ENCODE data around the gene PPFIBP1.

The PPFIBP1 gene

DNA sequence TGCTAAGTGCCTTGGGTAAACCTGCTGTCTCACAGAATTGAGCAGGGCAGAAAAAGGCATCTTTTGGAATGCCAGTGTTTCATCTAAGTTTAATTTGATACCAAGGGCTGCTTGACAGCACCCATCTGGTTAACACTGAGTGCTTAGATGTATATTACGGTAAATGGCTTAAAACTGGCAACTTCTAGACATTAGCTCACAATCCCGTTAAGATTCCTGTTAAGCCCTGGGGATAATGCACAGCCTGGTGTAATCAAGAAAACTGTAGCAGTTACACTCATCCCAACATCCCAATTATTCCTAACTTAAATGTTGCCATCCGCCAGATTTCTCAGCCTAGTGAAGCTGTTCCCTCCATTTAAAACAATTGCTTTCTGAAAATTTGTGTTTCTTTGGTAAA is 29.9 kb downstream of the PPFIBP1 start:
- Histone ChIP-seq H3K27ac (peak overlapping the region; percentile 39 to 64), H3K9me3 (no peaks in the 10 kb centered on the region), H3K4me1 (peaks cover 0 to 81% (median 65%) of the 10 kb centered on the region in 4 donors), H3K4me3 (no peak overlapping the region), H3K36me3 (no peaks in the 10 kb centered on the region), H3K27me3 (no peaks in the 10 kb centered on the region)
- TF ChIP-seq, protein P1, sequence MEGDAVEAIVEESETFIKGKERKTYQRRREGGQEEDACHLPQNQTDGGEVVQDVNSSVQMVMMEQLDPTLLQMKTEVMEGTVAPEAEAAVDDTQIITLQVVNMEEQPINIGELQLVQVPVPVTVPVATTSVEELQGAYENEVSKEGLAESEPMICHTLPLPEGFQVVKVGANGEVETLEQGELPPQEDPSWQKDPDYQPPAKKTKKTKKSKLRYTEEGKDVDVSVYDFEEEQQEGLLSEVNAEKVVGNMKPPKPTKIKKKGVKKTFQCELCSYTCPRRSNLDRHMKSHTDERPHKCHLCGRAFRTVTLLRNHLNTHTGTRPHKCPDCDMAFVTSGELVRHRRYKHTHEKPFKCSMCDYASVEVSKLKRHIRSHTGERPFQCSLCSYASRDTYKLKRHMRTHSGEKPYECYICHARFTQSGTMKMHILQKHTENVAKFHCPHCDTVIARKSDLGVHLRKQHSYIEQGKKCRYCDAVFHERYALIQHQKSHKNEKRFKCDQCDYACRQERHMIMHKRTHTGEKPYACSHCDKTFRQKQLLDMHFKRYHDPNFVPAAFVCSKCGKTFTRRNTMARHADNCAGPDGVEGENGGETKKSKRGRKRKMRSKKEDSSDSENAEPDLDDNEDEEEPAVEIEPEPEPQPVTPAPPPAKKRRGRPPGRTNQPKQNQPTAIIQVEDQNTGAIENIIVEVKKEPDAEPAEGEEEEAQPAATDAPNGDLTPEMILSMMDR (IDR thresholded peaks at IDR 0.05), result no peak
- intact Hi-C loops (cut with DNase I; ENCODE audit: low total_unique reads), result no loop called here
- DNase-seq, result no peak

DNA sequence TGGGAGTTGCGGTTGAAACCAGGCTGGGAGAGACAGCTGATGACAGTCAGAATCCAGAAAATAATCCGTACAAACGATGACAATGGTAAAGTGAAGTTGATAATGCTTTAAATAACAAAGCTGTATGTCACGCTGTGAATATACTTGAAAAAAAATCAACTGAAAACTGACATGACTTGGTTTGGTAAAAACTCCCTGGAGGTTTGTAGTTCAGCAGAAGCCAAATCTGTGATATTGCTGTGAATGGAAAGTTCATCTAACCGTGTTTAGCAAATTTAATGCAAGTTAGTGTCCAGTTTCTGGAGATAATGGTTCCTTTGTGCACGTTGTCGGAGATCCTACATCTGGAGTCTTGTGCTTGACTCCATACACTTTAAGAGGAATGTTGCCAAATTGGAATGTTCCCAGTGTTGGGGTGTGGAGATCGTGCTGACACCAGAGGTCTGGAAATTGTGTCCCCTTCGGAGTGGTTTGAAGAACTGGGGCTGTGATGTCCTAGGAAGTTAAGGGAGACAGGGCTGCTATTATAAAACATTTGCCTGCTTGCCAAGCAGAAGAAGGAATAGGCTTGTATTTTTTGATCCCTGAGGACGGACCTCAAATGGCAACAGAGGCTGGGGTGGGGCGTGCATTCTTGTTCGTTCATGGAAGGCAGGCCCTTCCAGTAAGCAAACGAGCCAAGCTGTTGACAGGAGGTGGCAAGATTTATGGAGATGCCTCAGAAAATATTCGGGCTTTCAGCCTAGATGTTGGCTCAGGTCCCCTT is 30.6 kb downstream of the PPFIBP1 start:
- H3K9me3 ChIP-seq, result no peaks in the 10 kb centered on the region
- intact Hi-C loops (cut with DNase I; ENCODE audit: low total_unique reads), result no loop called here
- peak overlapping the region; percentile 27 to 36 for H3K4me3 ChIP-seq
- peak overlapping the region; percentile 39 to 64 for H3K27ac ChIP-seq
- H3K4me1 ChIP-seq, result peaks cover 0 to 74% (median 61%) of the 10 kb centered on the region in 4 donors
- DNase-seq, result peak; percentile 49 to 74
- TF ChIP-seq, protein P1 (IDR thresholded peaks at IDR 0.05), result no peak
- H3K36me3 ChIP-seq, result no peaks in the 10 kb centered on the region
- H3K27me3 ChIP-seq, result no peaks in the 10 kb centered on the region

DNA sequence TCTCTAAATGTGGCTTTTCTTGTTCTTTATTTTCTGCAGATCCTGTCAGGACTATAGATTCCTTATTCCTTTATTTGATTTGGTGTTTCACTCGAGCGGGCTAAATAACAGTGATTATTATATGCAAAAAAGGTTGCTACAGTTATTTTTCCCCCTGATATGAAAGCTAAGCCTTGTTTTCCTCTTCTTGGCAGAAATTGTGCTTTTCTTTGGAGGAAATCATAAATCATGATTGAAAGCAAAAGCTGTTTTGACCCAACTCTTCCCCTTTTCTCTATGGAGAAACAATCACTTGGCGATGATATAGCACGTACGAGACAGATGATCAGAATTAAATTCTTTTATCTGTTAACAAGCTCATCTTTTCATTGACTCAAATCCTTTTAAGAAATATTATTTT is 31.4 kb downstream of the PPFIBP1 start:
- Histone ChIP-seq H3K27ac (peak overlapping the region; percentile 39 to 64), H3K27me3 (no peaks in the 10 kb centered on the region), H3K4me1 (peaks cover 0 to 66% (median 53%) of the 10 kb centered on the region in 4 donors), H3K36me3 (no peaks in the 10 kb centered on the region), H3K4me3 (peak overlapping the region; percentile 27 to 36), H3K9me3 (no peaks in the 10 kb centered on the region)
- no peak for DNase-seq
- intact Hi-C loops (cut with DNase I; ENCODE audit: low total_unique reads), result no loop called here
- TF ChIP-seq, protein P1 (IDR thresholded peaks at IDR 0.05), result no peak

DNA sequence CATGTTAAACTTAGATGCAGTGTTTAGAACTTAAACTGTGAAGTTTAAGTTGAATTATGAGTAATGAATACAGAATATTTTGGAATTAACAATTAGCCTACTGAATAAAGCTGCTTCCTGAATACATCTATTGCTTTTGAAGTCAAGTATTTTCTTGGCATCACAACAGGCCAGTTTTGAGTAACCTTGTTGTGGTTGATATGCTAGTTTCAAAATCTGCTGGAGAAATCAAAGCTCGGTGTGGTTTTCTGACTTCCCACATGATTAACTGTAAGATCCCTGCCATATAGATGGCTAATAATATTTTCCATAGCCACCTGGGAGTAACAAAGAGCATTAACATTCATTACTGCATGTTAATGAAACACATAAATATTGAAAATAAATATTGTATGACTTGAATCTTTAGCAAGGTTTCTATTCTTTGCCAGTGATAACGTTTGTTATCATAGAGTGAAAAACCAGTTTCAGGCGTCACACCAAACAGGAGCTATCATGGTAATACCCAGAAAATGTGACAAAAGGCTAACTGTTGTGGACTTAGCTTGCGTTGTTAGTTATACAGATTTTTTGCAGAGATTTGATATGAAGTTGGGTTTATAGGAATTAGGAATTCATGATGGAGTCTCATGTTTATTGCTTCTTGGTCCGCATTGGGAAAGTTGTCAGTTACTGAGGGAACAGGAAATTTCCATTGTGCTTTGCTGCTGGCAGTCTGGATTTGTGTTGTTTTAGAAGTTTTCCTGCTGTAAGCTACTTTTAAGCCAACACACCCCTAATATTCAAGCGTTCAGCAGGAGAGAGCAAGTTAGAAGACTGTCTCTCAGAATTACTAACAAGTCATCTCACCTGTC is 32.1 kb downstream of the PPFIBP1 start:
- peak overlapping the region; percentile 39 to 64 for H3K27ac ChIP-seq
- no peaks in the 10 kb centered on the region for H3K27me3 ChIP-seq
- peaks cover 0 to 64% (median 47%) of the 10 kb centered on the region in 4 donors for H3K4me1 ChIP-seq
- H3K9me3 ChIP-seq, result no peaks in the 10 kb centered on the region
- no peaks in the 10 kb centered on the region for H3K36me3 ChIP-seq
- DNase-seq, result no peak
- intact Hi-C loops (cut with DNase I; ENCODE audit: low total_unique reads), result no loop called here
- TF ChIP-seq, protein P1 (IDR thresholded peaks at IDR 0.05), result no peak
- no peak overlapping the region for H3K4me3 ChIP-seq

DNA sequence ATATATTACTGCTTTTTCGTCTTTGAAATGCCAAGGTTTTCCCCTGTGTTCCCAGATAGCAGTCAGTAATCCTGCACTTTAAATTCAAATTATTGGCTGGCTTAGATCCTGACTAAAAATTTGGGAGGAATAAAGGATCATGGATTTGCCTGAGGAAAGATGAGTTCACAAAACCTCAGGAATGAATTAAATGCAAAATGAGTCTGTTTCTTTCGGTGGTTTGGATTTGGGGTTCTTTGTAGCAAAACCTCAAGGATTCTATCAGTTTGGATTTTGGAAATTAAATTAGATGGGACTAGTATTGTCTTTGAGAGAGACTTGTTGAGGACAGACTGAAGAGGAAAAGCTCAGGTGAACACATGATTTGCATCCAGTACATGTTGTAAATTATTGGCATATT is 36.1 kb downstream of the PPFIBP1 start:
- Histone ChIP-seq H3K4me1 (peaks cover 0 to 38% (median 16%) of the 10 kb centered on the region in 4 donors), H3K4me3 (no peak overlapping the region), H3K9me3 (no peaks in the 10 kb centered on the region), H3K36me3 (no peaks in the 10 kb centered on the region), H3K27me3 (no peaks in the 10 kb centered on the region), H3K27ac (no peak overlapping the region)
- intact Hi-C loops (cut with DNase I; ENCODE audit: low total_unique reads), result no loop called here
- TF ChIP-seq, protein P1 (IDR thresholded peaks at IDR 0.05), result no peak
- no peak for DNase-seq
